ENCODE results near the gene SASS6. TPM values are rescaled to one million over a fixed set of nuclear protein-coding genes. Genes with fewer than 3 reads are reported as not detected.
A peak's percentile ranks its signal among the peaks of the same experiment; 100 is the strongest.

The SASS6 gene
- total and polyA plus RNA-seq, 9 of the 15 experiments (the other 6 are each of a cell fraction or from before 2014, with no cell fraction given), result 11.6 to 34.1 (median 18.0) TPM

GRCh38 chr1:100065183-100065968 is 67.4 kb downstream of the SASS6 start (continued):
- TF ChIP-seq, protein P1, sequence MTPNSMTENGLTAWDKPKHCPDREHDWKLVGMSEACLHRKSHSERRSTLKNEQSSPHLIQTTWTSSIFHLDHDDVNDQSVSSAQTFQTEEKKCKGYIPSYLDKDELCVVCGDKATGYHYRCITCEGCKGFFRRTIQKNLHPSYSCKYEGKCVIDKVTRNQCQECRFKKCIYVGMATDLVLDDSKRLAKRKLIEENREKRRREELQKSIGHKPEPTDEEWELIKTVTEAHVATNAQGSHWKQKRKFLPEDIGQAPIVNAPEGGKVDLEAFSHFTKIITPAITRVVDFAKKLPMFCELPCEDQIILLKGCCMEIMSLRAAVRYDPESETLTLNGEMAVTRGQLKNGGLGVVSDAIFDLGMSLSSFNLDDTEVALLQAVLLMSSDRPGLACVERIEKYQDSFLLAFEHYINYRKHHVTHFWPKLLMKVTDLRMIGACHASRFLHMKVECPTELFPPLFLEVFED (CRISPR knock-in tag; conservative IDR thresholded peaks at IDR 0.05), result peak; percentile 55; the same call in 1 of the 2 replicates
- no peak for TF ChIP-seq NCOR1 (IDR thresholded peaks at IDR 0.05)
- TF ChIP-seq ZNF518B (CRISPR knock-in tag; IDR thresholded peaks at IDR 0.05), result no peak
- TF ChIP-seq POLR2AphosphoS2 (IDR thresholded peaks at IDR 0.05; ENCODE audit: low read length), result no peak
- TF ChIP-seq TAL1 (IDR thresholded peaks at IDR 0.05), result 0 out of 2 replicates have a peak, but pooled peaks have one; percentile 19
- 0 out of 2 replicates have a peak, but pooled peaks have one; percentile 47 for TF ChIP-seq ARID1B (IDR thresholded peaks at IDR 0.05)
- peak; percentile 44; the same call in 1 of the 2 replicates for TF ChIP-seq ARID2 (IDR thresholded peaks at IDR 0.05)
- no peak for TF ChIP-seq PCBP1 (IDR thresholded peaks at IDR 0.05; ENCODE audit: low read depth, low read length, poor library complexity, severe bottlenecking)
- TF ChIP-seq MTA1 (IDR thresholded peaks at IDR 0.05; ENCODE audit: borderline replicate concordance), result peak; percentile 89
- no peak for TF ChIP-seq TCF3 (CRISPR knock-in tag; IDR thresholded peaks at IDR 0.05)
- no peak for TF ChIP-seq ZFPM2 (CRISPR knock-in tag; IDR thresholded peaks at IDR 0.05)
- no peak for TF ChIP-seq SPI1 (IDR thresholded peaks at IDR 0.05; ENCODE audit: borderline replicate concordance, low read depth, low read length)
- TF ChIP-seq ZNF134 (CRISPR knock-in tag; conservative IDR thresholded peaks at IDR 0.05), result no peak
- TF ChIP-seq KDM5B (IDR thresholded peaks at IDR 0.05; ENCODE audit: insufficient replicate concordance, low read depth, low read length), result no peak
- no peak for TF ChIP-seq JUND (IDR thresholded peaks at IDR 0.05; ENCODE audit: borderline replicate concordance, low read depth, low read length)
- TF ChIP-seq JUND (tag; IDR thresholded peaks at IDR 0.05; ENCODE audit: borderline replicate concordance, low read depth, low read length), result no peak

Measured in K562 (cell line).